NCI-H446 (cell line): ENCODE measurements around the gene ZNF385D.

Experiments used
- DNase-seq, 2 experiments: peaks; one replicate each; lab custom pipeline; 2025; lab: John Stamatoyannopoulos, UW

Gene ZNF385D, protein sequence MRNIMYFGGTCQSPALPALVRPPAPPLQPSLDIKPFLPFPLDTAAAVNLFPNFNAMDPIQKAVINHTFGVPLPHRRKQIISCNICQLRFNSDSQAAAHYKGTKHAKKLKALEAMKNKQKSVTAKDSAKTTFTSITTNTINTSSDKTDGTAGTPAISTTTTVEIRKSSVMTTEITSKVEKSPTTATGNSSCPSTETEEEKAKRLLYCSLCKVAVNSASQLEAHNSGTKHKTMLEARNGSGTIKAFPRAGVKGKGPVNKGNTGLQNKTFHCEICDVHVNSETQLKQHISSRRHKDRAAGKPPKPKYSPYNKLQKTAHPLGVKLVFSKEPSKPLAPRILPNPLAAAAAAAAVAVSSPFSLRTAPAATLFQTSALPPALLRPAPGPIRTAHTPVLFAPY

DNA sequence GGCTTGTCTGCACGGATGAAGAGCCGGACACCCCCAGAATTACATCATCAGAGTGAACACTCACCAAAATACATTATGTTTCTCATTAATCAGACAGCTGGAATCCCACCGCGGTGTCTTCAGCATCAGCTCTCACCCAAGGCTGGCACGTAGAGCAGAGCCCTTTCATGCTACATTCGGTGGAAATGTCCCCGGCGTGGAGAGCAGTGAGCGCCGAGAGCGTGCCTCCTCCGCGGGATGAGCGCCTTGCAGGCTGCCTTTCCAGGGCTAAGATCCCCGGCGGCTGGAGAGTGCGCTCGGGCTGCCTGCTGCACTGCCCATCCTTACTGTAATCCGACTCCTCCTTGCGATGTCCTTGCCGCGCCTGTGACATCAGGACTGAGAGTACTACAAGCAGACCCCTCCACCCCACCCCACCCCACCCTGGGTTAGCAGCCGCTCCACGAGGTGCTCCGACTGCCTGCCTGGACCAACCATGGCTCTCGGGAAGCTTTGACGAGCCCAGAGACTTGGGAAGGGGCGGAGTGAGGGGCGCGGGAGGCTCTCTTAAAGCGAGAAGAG lies at the start of gene ZNF385D:
TSS of gene ZNF385D (minus strand) at position 380 of the 561 bp plus-strand sequence. CDS start at position 86, 294 bp downstream.
- peak; percentile 73 to 77 for DNase-seq

GRCh38 chr3:21798356-21799088 lies 47.5 kb upstream of the ZNF385D start:
- no peak for DNase-seq

GRCh38 chr3:21795921-21796320 lies 44.9 kb upstream of the ZNF385D start:
- DNase-seq, result peak in 1 of 2 experiments; percentile 57

GRCh38 chr3:21795152-21795837 lies 44.3 kb upstream of the ZNF385D start:
- peak; percentile 64 to 87 for DNase-seq

DNA sequence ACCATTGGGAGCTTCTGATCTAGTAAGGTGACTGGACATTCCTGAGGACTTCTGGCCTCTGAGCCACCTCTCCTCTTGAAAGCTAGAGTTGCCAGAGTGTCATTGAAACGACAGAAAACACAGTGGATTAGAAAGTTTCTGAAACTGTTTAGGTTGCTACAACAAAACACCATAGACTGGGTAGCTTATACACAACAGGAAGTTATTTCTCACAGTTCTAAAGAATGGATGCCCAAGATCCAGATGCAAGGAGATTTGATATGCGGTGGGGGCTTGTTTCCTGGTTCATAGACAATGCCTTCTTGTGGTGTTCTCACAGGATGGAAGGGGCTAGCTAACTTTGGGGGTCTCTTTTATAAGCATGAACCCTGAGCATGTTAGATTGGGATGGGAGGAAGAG lies 43.3 kb upstream of the ZNF385D start:
- DNase-seq, result no peak

- peak in 1 of 2 experiments; percentile 52 for DNase-seq
Measured at GRCh38 chr3:21792176-21792575, 41.2 kb upstream of the ZNF385D start.

- DNase-seq, result no peak
Measured at GRCh38 chr3:21791356-21791755, 40.3 kb upstream of the ZNF385D start.

- peak in 1 of 2 experiments; percentile 41 for DNase-seq
Measured at GRCh38 chr3:21790466-21790865, 39.5 kb upstream of the ZNF385D start.

- no peak for DNase-seq
Measured at GRCh38 chr3:21789730-21790129, 38.7 kb upstream of the ZNF385D start.

GRCh38 chr3:21786438-21786797 lies 35.4 kb upstream of the ZNF385D start:
- no peak for DNase-seq

DNA sequence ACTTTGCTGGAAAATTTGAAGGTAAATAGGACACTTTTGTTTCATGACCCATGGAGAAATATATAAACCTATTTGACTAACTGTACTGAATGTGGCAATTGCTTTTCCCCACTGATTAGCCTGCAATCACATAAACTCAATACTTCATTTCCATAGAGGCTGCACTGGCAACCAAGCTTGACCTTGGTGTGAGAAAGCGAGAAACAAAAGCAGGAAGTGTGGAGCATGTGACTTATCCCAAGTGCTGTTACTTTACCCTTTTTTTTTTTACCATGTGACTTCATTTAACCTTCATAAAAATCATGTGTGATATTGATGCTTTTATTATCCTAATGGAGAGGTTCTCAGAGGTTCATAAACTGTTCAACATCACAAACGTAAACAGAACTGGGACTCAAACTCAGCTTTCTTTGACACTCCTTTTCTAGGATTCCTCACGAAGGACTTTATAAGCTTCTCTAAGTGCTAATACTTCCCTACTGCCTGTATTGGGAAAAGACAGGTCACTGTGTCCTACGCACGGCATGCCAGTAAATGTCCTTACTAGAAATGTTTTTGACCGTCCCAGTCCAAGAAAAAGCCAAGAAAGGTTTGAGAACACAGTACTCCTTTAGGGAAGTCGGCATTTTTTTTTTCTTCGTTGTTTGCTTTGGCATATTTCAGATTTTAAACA lies 34.9 kb upstream of the ZNF385D start:
- no peak for DNase-seq

GRCh38 chr3:21783839-21784238 lies 32.8 kb upstream of the ZNF385D start:
- DNase-seq, result no peak

DNA sequence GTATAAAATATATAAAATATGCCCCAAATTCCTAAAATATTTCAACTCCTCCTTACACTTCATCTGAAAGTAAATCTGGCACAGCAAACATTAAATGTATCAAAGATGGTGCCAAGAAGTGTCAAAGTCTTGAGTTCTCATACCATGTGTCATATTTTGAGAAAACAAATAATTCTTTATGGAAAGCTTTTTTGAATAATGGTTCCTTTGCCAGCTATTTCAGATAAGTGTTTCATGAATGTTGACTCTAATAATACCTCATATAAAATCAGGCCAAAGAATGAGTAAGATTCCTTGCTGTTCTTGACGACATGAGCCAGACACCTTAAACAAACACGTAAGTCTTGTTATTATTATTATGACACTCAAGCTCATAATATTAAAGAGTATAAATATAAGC lies 30.3 kb upstream of the ZNF385D start:
- no peak for DNase-seq

- no peak for DNase-seq
Measured at GRCh38 chr3:21779909-21780308, 28.9 kb upstream of the ZNF385D start.

- DNase-seq, result no peak
Measured at GRCh38 chr3:21778715-21779114, 27.7 kb upstream of the ZNF385D start.

DNA sequence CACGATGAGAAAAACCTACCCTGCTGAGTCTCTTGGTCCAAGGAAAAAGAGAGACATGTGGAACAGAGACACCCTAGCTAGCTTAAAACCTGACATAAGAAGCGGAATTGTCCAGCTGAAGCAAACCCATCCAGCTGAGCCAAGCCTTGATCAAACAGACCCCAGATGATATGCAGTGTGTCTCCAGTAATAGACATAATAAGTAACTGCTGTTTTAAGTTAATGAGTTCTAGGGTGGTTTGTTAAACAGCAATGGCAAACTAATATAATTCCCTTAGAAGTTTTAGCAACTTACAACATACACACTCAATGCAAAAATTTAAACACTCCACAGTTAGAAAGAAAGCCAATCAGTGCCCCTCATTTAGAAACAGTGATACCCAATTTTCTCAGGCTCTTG lies 26.8 kb upstream of the ZNF385D start:
- no peak for DNase-seq

GRCh38 chr3:21766002-21766401 lies 15.0 kb upstream of the ZNF385D start:
- no peak for DNase-seq

- DNase-seq, result no peak
Measured at GRCh38 chr3:21755896-21756295, 4.9 kb upstream of the ZNF385D start.

GRCh38 chr3:21754839-21755238 lies 3.8 kb upstream of the ZNF385D start:
- DNase-seq, result peak in 1 of 2 experiments; percentile 55

GRCh38 chr3:21752749-21753347 lies 1.8 kb upstream of the ZNF385D start:
- peak; percentile 28 to 80 for DNase-seq

- DNase-seq, result no peak
Measured at GRCh38 chr3:21751886-21752285, 876 bp upstream of the ZNF385D start.
